Parathyroid adenoma (tissue), 2 donors: ENCODE measurements around the gene POFUT2.

ENCODE experiments used
- H2AFZ ChIP-seq: fragments of 300-600 bp; sonication (generic); one replicate; pipeline ENCODE4 v1.7.0; 2017; ENCODE audit warnings: antibody characterized with exemption, mild to moderate bottlenecking
- H3K27ac ChIP-seq: fragments of 300-600 bp; sonication (generic); one replicate; pipeline ENCODE4 v1.7.0; 2017
- H3K27me3 ChIP-seq: fragments of 300-600 bp; sonication (generic); one replicate; pipeline ENCODE4 v1.7.0; 2017; ENCODE audit warnings: low read length; ENCODE audit not compliant: control insufficient read depth, insufficient read depth
- H3K36me3 ChIP-seq: fragments of 300-600 bp; sonication (generic); one replicate; pipeline ENCODE4 v1.7.0; 2017; ENCODE audit warnings: low read length; ENCODE audit not compliant: control insufficient read depth, insufficient read depth
- H3K4me1 ChIP-seq: fragments of 300-600 bp; sonication (generic); one replicate; pipeline ENCODE4 v1.7.0; 2017; ENCODE audit warnings: control low read depth
- H3K4me2 ChIP-seq: fragments of 300-600 bp; sonication (generic); one replicate; pipeline ENCODE4 v1.7.0; 2017; ENCODE audit warnings: low read length
- H3K4me3 ChIP-seq: fragments of 300-600 bp; sonication (generic); one replicate; pipeline ENCODE4 v1.7.0; 2017; ENCODE audit warnings: low read depth, low read length
- H3K79me2 ChIP-seq: fragments of 300-600 bp; sonication (generic); one replicate; pipeline ENCODE4 v1.7.0; 2017; ENCODE audit warnings: control low read depth
- H3K9ac ChIP-seq: fragments of 300-600 bp; sonication (generic); one replicate; pipeline ENCODE4 v1.7.0; 2017; ENCODE audit warnings: mild to moderate bottlenecking
- H3K9me3 ChIP-seq: fragments of 300-600 bp; sonication (generic); one replicate; pipeline ENCODE4 v1.7.0; 2017; ENCODE audit warnings: low read length; ENCODE audit not compliant: control insufficient read depth
- TF ChIP-seq, protein P1 (sequence below): fragments of 300-600 bp; sonication (generic); IDR thresholded peaks from one replicate; pipeline ENCODE4 v1.7.0; 2017; ENCODE audit warnings: antibody characterized with exemption, mild to moderate bottlenecking
- donor health status: primary hyperparathyroidism.

Gene POFUT2

DNA sequence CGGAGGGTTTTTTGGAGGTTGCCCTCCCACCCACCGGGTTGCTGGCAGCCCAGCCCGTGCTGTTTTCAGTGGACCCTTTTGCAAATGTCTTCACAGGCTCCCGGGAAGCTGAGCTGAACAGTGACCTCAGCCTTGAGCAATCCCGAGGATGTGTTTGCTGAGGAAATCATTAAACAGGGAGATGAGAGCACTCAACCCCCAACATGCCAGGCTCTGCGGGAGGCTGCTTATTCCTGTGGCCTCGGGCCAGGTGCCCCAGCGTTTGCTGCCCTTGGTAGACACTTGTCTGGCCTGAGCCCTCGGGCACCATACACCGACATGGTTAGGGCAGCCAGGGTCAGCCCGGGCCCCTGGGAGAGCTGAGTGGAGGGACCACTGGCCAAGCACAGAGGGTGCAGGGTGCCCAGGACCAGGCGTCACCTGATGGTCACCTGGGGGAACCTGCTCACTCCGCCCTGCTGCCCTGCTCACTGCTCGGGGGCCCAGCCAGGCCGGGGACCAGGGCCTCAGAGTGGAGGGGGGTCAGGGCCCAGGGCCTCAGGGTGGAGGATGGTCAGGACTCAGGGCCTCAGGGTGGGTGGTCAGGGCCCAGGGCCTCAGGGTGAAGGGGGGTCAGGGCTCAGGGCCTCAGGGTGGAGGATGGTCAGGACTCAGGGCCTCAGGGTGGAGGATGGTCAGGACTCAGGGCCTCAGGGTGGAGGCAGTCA, 42.5 kb upstream of the POFUT2 start:
- H2AFZ ChIP-seq, result no peak overlapping the region
- H3K27ac ChIP-seq, result no peak overlapping the region
- no peak overlapping the region for H3K4me2 ChIP-seq
- H3K4me1 ChIP-seq, result no peaks in the 10 kb centered on the region
- TF ChIP-seq, protein P1, sequence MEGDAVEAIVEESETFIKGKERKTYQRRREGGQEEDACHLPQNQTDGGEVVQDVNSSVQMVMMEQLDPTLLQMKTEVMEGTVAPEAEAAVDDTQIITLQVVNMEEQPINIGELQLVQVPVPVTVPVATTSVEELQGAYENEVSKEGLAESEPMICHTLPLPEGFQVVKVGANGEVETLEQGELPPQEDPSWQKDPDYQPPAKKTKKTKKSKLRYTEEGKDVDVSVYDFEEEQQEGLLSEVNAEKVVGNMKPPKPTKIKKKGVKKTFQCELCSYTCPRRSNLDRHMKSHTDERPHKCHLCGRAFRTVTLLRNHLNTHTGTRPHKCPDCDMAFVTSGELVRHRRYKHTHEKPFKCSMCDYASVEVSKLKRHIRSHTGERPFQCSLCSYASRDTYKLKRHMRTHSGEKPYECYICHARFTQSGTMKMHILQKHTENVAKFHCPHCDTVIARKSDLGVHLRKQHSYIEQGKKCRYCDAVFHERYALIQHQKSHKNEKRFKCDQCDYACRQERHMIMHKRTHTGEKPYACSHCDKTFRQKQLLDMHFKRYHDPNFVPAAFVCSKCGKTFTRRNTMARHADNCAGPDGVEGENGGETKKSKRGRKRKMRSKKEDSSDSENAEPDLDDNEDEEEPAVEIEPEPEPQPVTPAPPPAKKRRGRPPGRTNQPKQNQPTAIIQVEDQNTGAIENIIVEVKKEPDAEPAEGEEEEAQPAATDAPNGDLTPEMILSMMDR, result no peak
- no peaks in the 10 kb centered on the region for H3K27me3 ChIP-seq
- no peak overlapping the region for H3K9ac ChIP-seq
- H3K4me3 ChIP-seq, result no peak overlapping the region
- no peaks in the 10 kb centered on the region for H3K9me3 ChIP-seq
- no peaks in the 10 kb centered on the region for H3K36me3 ChIP-seq
- no peaks in the 10 kb centered on the region for H3K79me2 ChIP-seq

DNA sequence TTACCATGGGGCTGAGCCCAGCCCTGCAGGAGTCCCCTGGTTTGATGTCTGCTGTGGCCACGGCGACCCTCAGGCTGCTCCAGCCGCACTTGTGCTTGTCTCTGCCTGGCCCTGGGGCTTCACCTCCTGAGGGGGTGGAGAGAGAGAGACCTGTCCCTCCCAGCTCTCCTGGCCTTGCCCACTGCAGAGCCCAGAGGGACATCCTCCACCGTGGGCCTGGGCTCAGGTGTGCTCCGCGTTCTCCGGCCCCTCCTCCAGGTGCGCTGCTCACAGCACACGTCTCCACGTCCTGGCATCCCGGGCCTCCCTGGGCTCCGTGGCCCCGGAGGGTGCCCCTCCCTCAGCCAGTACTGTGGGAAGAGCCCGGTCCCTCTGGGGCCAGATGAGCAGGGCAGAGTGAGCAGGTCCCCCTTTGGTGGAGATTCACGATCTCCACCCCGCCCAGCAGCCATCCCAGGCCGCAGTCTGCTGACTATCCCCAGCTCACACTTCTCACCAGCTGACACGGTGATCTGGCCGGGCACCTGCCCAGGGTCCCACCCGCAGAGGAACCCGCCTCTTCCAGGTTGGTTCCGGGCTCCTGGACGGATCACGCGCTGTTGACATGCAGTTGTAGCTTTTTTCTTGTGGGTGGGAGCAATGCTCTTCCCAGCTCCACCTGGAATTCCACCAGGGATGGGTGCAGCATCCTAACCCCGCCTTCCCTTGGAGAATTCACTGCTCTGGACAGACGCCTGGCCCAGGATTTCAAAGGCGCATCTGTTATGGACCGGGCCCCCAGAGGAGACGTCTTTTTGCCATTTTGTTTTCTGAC, 41.8 kb upstream of the POFUT2 start:
- TF ChIP-seq, protein P1, result no peak
- no peak overlapping the region for H3K4me2 ChIP-seq
- no peaks in the 10 kb centered on the region for H3K79me2 ChIP-seq
- H3K9me3 ChIP-seq, result no peaks in the 10 kb centered on the region
- no peaks in the 10 kb centered on the region for H3K4me1 ChIP-seq
- H3K27ac ChIP-seq, result no peak overlapping the region
- H3K9ac ChIP-seq, result no peak overlapping the region
- no peaks in the 10 kb centered on the region for H3K27me3 ChIP-seq
- H3K4me3 ChIP-seq, result no peak overlapping the region
- no peak overlapping the region for H2AFZ ChIP-seq
- H3K36me3 ChIP-seq, result no peaks in the 10 kb centered on the region

DNA sequence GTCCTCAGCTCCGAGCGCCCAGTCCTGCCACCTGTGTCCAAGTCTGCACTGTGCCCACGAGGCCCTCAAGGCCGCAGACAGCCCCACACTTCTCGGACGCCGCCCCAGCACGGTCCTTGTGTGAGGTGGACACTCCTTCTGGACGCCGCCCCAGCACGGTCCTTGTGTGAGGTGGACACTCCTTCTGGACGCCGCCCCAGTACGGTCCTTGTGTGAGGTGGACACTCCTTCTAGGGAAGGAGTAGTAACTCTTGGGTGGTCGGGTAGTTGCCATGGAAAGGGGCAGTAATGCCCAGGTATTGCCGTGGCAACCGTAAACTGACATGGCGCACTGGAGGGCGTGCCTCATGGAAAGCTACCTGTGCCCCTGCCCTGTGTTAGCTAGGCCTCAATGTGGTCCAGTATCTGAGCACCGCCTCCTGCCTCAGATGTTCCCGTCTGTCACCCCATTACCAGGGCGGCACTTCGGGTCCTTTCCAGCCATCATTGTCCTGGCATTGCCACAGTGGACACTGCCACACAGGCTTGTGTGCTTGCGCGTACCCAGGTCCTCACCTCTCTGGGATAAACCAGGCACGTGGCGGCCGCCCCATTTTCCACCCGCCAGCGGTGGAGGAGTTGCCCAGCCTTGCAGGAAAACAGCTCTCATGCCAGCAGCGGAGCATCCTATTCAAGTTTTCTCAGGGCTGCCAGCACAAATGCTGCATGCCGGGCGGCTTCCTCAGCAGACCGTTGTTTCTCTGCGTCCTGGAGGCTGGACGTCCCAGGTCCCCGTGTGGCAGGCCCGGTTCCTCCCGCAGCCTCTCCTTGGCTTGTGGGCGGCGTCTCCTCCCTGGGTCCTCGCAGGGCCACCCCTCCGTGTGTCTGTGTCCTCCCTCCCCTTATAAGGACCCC, 40.8 kb upstream of the POFUT2 start:
- Histone ChIP-seq H3K4me1 (no peaks in the 10 kb centered on the region), H3K9ac (no peak overlapping the region), H3K9me3 (no peaks in the 10 kb centered on the region), H3K4me2 (no peak overlapping the region), H2AFZ (no peak overlapping the region), H3K36me3 (no peaks in the 10 kb centered on the region), H3K4me3 (no peak overlapping the region), H3K27ac (no peak overlapping the region), H3K27me3 (no peaks in the 10 kb centered on the region), H3K79me2 (no peaks in the 10 kb centered on the region)
- TF ChIP-seq, protein P1, result no peak

GRCh38 chr21:45327441-45328197, 39.9 kb upstream of the POFUT2 start:
- H3K9me3 ChIP-seq, result no peaks in the 10 kb centered on the region
- no peaks in the 10 kb centered on the region for H3K36me3 ChIP-seq
- no peak overlapping the region for H3K9ac ChIP-seq
- no peaks in the 10 kb centered on the region for H3K27me3 ChIP-seq
- TF ChIP-seq, protein P1, result no peak
- no peaks in the 10 kb centered on the region for H3K79me2 ChIP-seq
- H3K4me3 ChIP-seq, result no peak overlapping the region
- H2AFZ ChIP-seq, result no peak overlapping the region
- H3K4me2 ChIP-seq, result no peak overlapping the region
- H3K4me1 ChIP-seq, result no peaks in the 10 kb centered on the region
- no peak overlapping the region for H3K27ac ChIP-seq
